GM12891 (cell line): ENCODE data around the gene TMEM63B.

ENCODE experiments used
- POLR2A ChIP-seq: IDR thresholded peaks from 2 replicates; pipeline ENCODE4 v1.6.1; 2011; ENCODE audit warnings: low read depth, low read length, control low read depth
- POLR2AphosphoS5 ChIP-seq: IDR thresholded peaks from 2 replicates; pipeline ENCODE4 v1.6.1; 2011; ENCODE audit warnings: low read depth, low read length, control low read depth
- TAF1 ChIP-seq: IDR thresholded peaks from 2 replicates; pipeline ENCODE4 v1.6.1; 2011; ENCODE audit warnings: low read depth, low read length, control low read depth

DNA sequence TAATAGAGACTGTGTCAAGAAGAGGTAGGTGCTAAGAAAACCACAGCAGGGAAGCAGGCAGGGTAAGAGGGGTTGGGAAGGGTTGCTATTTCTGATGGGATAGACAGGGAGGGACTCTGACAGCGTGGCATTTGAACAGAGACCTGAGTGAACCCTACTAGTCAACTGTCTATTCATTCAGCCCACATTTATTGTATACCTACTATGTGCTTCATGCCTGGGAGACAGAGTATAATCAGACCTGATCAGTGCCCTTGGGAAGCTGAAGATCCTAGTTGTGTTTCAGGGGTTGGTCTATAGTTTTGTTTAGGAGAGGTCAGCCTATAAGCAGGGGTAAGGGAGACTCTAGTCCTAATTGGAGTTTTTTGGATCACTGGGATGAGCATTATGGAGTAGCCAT lies 16.4 kb downstream of the TMEM63B start:
- no peak for TF ChIP-seq TAF1
- TF ChIP-seq POLR2A: no peak
- no peak for TF ChIP-seq POLR2AphosphoS5
